CD8-positive, alpha-beta memory T cell (primary cell): Measurements from ENCODE around the gene SVIP. TPM values are rescaled to one million over a fixed set of nuclear protein-coding genes. Genes with fewer than 3 reads are reported as not detected.
A peak's percentile ranks its signal among the peaks of the same experiment; 100 is the strongest.

Experiments
- CTCF ChIA-PET: fragments of 350-600 bp; sonication (Branson Sonifier 250); formaldehyde crosslinking; loops from one replicate; lab custom pipeline; 2021; ENCODE audit warnings: antibody characterized with exemption; lab: Charles Lee
- POLR2A ChIA-PET: fragments of 350-600 bp; sonication (Branson Sonifier 250); formaldehyde crosslinking; loops from one replicate; lab custom pipeline; 2021; ENCODE audit warnings: antibody characterized with exemption; lab: Charles Lee
- DNase-seq, 5 donors: peaks; one replicate each; pipeline versions ENCODE4 v3.0.0 to v3.0.0-alpha.2; 2020 to 2022; ENCODE audit warnings: mixed read lengths in 1 of 5
- H3K27ac ChIP-seq: one replicate; pipeline ENCODE4 v1.7.0; 2013; ENCODE audit warnings: low read depth, mild to moderate bottlenecking, low read length, moderate library complexity
- H3K27me3 ChIP-seq: 2 replicates; pipeline ENCODE4 v1.7.0; 2013; ENCODE audit warnings: low read length, mild to moderate bottlenecking; ENCODE audit not compliant: insufficient read depth, poor library complexity, severe bottlenecking
- H3K36me3 ChIP-seq: 2 replicates; pipeline ENCODE4 v1.7.0; 2013; ENCODE audit warnings: mild to moderate bottlenecking, low read length, moderate library complexity; ENCODE audit not compliant: insufficient read depth
- H3K4me1 ChIP-seq: 2 replicates; pipeline ENCODE4 v1.7.0; 2013; ENCODE audit warnings: mild to moderate bottlenecking, low read length, moderate library complexity; ENCODE audit not compliant: insufficient read depth
- H3K4me3 ChIP-seq: 2 replicates; pipeline ENCODE4 v1.7.0; 2013; ENCODE audit warnings: mild to moderate bottlenecking, low read length
- H3K9me3 ChIP-seq: 2 replicates; pipeline ENCODE4 v1.7.0; 2013; ENCODE audit warnings: mild to moderate bottlenecking, low read length
- H3K27ac Mint-ChIP-seq, 8 donors: one replicate each; pipeline ENCODE4 v1.8.0; 2020 to 2021; ENCODE audit warnings: mixed read lengths in 8 of 8, mild to moderate bottlenecking in 6 of 8, inconsistent platforms in 3 of 8, moderate library complexity in 3 of 8
- H3K27me3 Mint-ChIP-seq, 2 donors: one replicate each; pipeline ENCODE4 v1.8.0; 2020 to 2021; ENCODE audit warnings: mixed read lengths in 2 of 2, mild to moderate bottlenecking in 1 of 2, moderate library complexity in 1 of 2
- H3K36me3 Mint-ChIP-seq, 3 donors: one replicate each; pipeline ENCODE4 v1.8.0; 2020 to 2021; ENCODE audit warnings: mixed read lengths in 3 of 3, inconsistent platforms in 1 of 3, mild to moderate bottlenecking in 1 of 3
- H3K4me1 Mint-ChIP-seq, 3 donors: one replicate each; pipeline ENCODE4 v1.8.0; 2020 to 2021; ENCODE audit warnings: mixed read lengths in 3 of 3, inconsistent platforms in 1 of 3, mild to moderate bottlenecking in 1 of 3
- H3K4me3 Mint-ChIP-seq, 7 donors: one replicate each; pipeline ENCODE4 v1.8.0; 2020 to 2021; ENCODE audit warnings: mixed read lengths in 7 of 7, mild to moderate bottlenecking in 6 of 7, moderate library complexity in 4 of 7, inconsistent platforms in 2 of 7
- H3K9me3 Mint-ChIP-seq, 5 donors: one replicate each; pipeline ENCODE4 v1.8.0; 2020 to 2022; ENCODE audit warnings: mixed read lengths in 5 of 5, mild to moderate bottlenecking in 3 of 5, moderate library complexity in 2 of 5, inconsistent platforms in 1 of 5
- polyA plus RNA-seq: library from polyadenylated mRNA; unstranded; fragments of 300-500 nt; fragmentation: Illumina TruSeq; gene quantifications from one replicate; pipeline ENCODE4 v1.2.3, GENCODE V29; 2021
- total RNA-seq, 2 experiments: library from RNA; stranded (reverse); gene quantifications; one replicate each; pipeline ENCODE4 v1.2.3, GENCODE V29; 2021

SVIP gene
- total and polyA plus RNA-seq, 3 experiments from 2014 or later, result 43.2 to 77.5 (median 74.7) TPM

- CTCF ChIA-PET, result interaction anchor here (0.6 to 2.4 kb wide), 13 partner anchors 8 to 543 kb away, joined by 3 to 11 read pairs (median 4); partner anchors contain the start of gene SVIP
- Mint-ChIP-seq H3K27ac (no peak overlapping the region), H3K4me1 (no peaks in the 10 kb centered on the region), H3K36me3 (no peaks in the 10 kb centered on the region), H3K9me3 (no peaks in the 10 kb centered on the region), H3K27me3 (peaks cover 0 to 17% of the 10 kb centered on the region in 2 donors), H3K4me3 (no peak overlapping the region)
- POLR2A ChIA-PET, result no interaction called here
- H3K4me3 ChIP-seq, result no peak overlapping the region
- no peaks in the 10 kb centered on the region for H3K9me3 ChIP-seq
- peak in 2 of 5 donors; percentile 9 to 38 for DNase-seq
- H3K4me1 ChIP-seq, result no peaks in the 10 kb centered on the region
- no peaks in the 10 kb centered on the region for H3K27me3 ChIP-seq
- H3K27ac ChIP-seq, result no peak overlapping the region
- H3K36me3 ChIP-seq, result no peaks in the 10 kb centered on the region
Measured at GRCh38 chr11:22787551-22788162, 41.9 kb downstream of the SVIP start.

- Mint-ChIP-seq H3K4me3 (no peak overlapping the region), H3K4me1 (no peaks in the 10 kb centered on the region), H3K27me3 (peaks cover 0 to 17% of the 10 kb centered on the region in 2 donors), H3K36me3 (no peaks in the 10 kb centered on the region), H3K9me3 (no peaks in the 10 kb centered on the region), H3K27ac (no peak overlapping the region)
- Histone ChIP-seq H3K4me1 (no peaks in the 10 kb centered on the region), H3K27me3 (no peaks in the 10 kb centered on the region), H3K9me3 (no peaks in the 10 kb centered on the region), H3K27ac (no peak overlapping the region), H3K4me3 (no peak overlapping the region), H3K36me3 (no peaks in the 10 kb centered on the region)
- POLR2A ChIA-PET, result no interaction called here
- CTCF ChIA-PET, result interaction anchor here (0.9 to 2.4 kb wide), 8 partner anchors 9 to 459 kb away, joined by 3 to 11 read pairs (median 4); partner anchors contain the start of gene SVIP
- DNase-seq, result no peak
Measured at GRCh38 chr11:22787055-22787454, 42.5 kb downstream of the SVIP start.

GRCh38 chr11:22786475-22786874 lies 43.1 kb downstream of the SVIP start:
- H3K36me3 Mint-ChIP-seq, result no peaks in the 10 kb centered on the region
- peaks cover 0 to 17% of the 10 kb centered on the region in 2 donors for H3K27me3 Mint-ChIP-seq
- Histone ChIP-seq H3K4me3 (no peak overlapping the region), H3K4me1 (no peaks in the 10 kb centered on the region), H3K27me3 (no peaks in the 10 kb centered on the region), H3K36me3 (no peaks in the 10 kb centered on the region), H3K9me3 (no peaks in the 10 kb centered on the region), H3K27ac (no peak overlapping the region)
- H3K4me1 Mint-ChIP-seq, result peaks cover 0 to under 1% (median 0%) of the 10 kb centered on the region in 3 donors
- POLR2A ChIA-PET, result no interaction called here
- no peak overlapping the region for H3K4me3 Mint-ChIP-seq
- H3K9me3 Mint-ChIP-seq, result no peaks in the 10 kb centered on the region
- no peak for DNase-seq
- CTCF ChIA-PET, result interaction anchor here (1.4 to 2.4 kb wide), 4 partner anchors 11 to 452 kb away, joined by 3 to 11 read pairs (median 6); partner anchors contain the start of gene SVIP
- H3K27ac Mint-ChIP-seq, result no peak overlapping the region

GRCh38 chr11:22785251-22785650 lies 44.4 kb downstream of the SVIP start:
- H3K9me3 ChIP-seq, result no peaks in the 10 kb centered on the region
- H3K9me3 Mint-ChIP-seq, result no peaks in the 10 kb centered on the region
- CTCF ChIA-PET, result no interaction called here

GRCh38 chr11:22780952-22781593 lies 48.5 kb downstream of the SVIP start:
- Mint-ChIP-seq H3K27me3 (peaks cover 0 to 14% of the 10 kb centered on the region in 2 donors), H3K27ac (peak overlapping the region in 5 of 8 donors; percentile 0 to 80 (median 10)), H3K4me1 (peaks cover 6 to 10% (median 8%) of the 10 kb centered on the region in 3 donors), H3K4me3 (no peak overlapping the region), H3K36me3 (no peaks in the 10 kb centered on the region), H3K9me3 (no peaks in the 10 kb centered on the region)
- ChIA-PET POLR2A (no interaction called here), CTCF (no interaction called here)
- Histone ChIP-seq H3K4me3 (no peak overlapping the region), H3K27me3 (no peaks in the 10 kb centered on the region), H3K27ac (no peak overlapping the region), H3K4me1 (no peaks in the 10 kb centered on the region), H3K9me3 (no peaks in the 10 kb centered on the region), H3K36me3 (no peaks in the 10 kb centered on the region)
- peak in 1 of 5 donors; percentile 1 for DNase-seq

More at GRCh38 chr11:22785251-22785650, 44.4 kb downstream of the SVIP start:
- Histone ChIP-seq H3K27me3 (no peaks in the 10 kb centered on the region), H3K4me3 (no peak overlapping the region), H3K4me1 (no peaks in the 10 kb centered on the region), H3K36me3 (no peaks in the 10 kb centered on the region), H3K27ac (no peak overlapping the region)
- H3K27me3 Mint-ChIP-seq, result peaks cover 0 to 17% of the 10 kb centered on the region in 2 donors
- no peak overlapping the region for H3K27ac Mint-ChIP-seq
- H3K36me3 Mint-ChIP-seq, result no peaks in the 10 kb centered on the region
- no peak overlapping the region for H3K4me3 Mint-ChIP-seq
- POLR2A ChIA-PET, result no interaction called here
- DNase-seq, result no peak
- peaks cover 6 to 10% (median 8%) of the 10 kb centered on the region in 3 donors for H3K4me1 Mint-ChIP-seq

GRCh38 chr11:22779850-22780249 lies 49.8 kb downstream of the SVIP start:
- H3K4me3 Mint-ChIP-seq, result no peak overlapping the region
- H3K36me3 ChIP-seq, result no peaks in the 10 kb centered on the region
- H3K27me3 ChIP-seq, result no peaks in the 10 kb centered on the region
- H3K9me3 Mint-ChIP-seq, result no peaks in the 10 kb centered on the region
- DNase-seq, result no peak
- H3K27ac ChIP-seq, result no peak overlapping the region
- H3K27ac Mint-ChIP-seq, result no peak overlapping the region
- no peaks in the 10 kb centered on the region for H3K9me3 ChIP-seq
- peaks cover 0 to 12% of the 10 kb centered on the region in 2 donors for H3K27me3 Mint-ChIP-seq
- no peaks in the 10 kb centered on the region for H3K4me1 ChIP-seq
- ChIA-PET CTCF (interaction anchor here (0.7 kb wide), 1 partner anchor 447 kb away, joined by 3 read pairs; no protein-coding TSS in a partner anchor), POLR2A (no interaction called here)
- H3K36me3 Mint-ChIP-seq, result no peaks in the 10 kb centered on the region
- peaks cover 6 to 10% (median 8%) of the 10 kb centered on the region in 3 donors for H3K4me1 Mint-ChIP-seq
- H3K4me3 ChIP-seq, result no peak overlapping the region

- no peaks in the 10 kb centered on the region for H3K27me3 ChIP-seq
- DNase-seq, result no peak
- Mint-ChIP-seq H3K9me3 (no peaks in the 10 kb centered on the region), H3K27me3 (peaks cover 0 to 15% of the 10 kb centered on the region in 2 donors), H3K36me3 (no peaks in the 10 kb centered on the region), H3K4me3 (no peak overlapping the region), H3K4me1 (peaks cover 6 to 10% (median 8%) of the 10 kb centered on the region in 3 donors), H3K27ac (no peak overlapping the region)
- no peak overlapping the region for H3K27ac ChIP-seq
- H3K36me3 ChIP-seq, result no peaks in the 10 kb centered on the region
- H3K9me3 ChIP-seq, result no peaks in the 10 kb centered on the region
- no peak overlapping the region for H3K4me3 ChIP-seq
- CTCF ChIA-PET, result no interaction called here
- POLR2A ChIA-PET, result no interaction called here
- no peaks in the 10 kb centered on the region for H3K4me1 ChIP-seq
Measured at GRCh38 chr11:22778642-22779041, 51.0 kb downstream of the SVIP start.

GRCh38 chr11:22775248-22775647 lies 54.4 kb downstream of the SVIP start:
- Mint-ChIP-seq H3K4me3 (no peak overlapping the region), H3K27me3 (peaks cover 0 to 12% of the 10 kb centered on the region in 2 donors), H3K4me1 (no peaks in the 10 kb centered on the region), H3K36me3 (no peaks in the 10 kb centered on the region), H3K9me3 (no peaks in the 10 kb centered on the region), H3K27ac (no peak overlapping the region)
- Histone ChIP-seq H3K4me1 (no peaks in the 10 kb centered on the region), H3K27me3 (no peaks in the 10 kb centered on the region), H3K27ac (no peak overlapping the region), H3K4me3 (no peak overlapping the region), H3K36me3 (no peaks in the 10 kb centered on the region), H3K9me3 (no peaks in the 10 kb centered on the region)
- ChIA-PET POLR2A (interaction anchor here (0.7 kb wide), 1 partner anchor 149 kb away, joined by 3 read pairs; no protein-coding TSS in a partner anchor), CTCF (no interaction called here)
- DNase-seq, result no peak
